H1 (cell line): ENCODE measurements around the gene GTF2H3. TPM values are rescaled to one million over a fixed set of nuclear protein-coding genes. Genes with fewer than 3 reads are reported as not detected.

Experiments
- CTCF ChIA-PET: fragments of 300-600 bp; sonication (Branson Sonifier 250); formaldehyde crosslinking; loops from one replicate; lab custom pipeline; 2021; ENCODE audit not compliant: partially characterized antibody; lab: Charles Lee
- POLR2A ChIA-PET: fragments of 300-600 bp; sonication (Branson Sonifier 250); formaldehyde crosslinking; loops from one replicate; lab custom pipeline; 2021; ENCODE audit warnings: inconsistent platforms; ENCODE audit not compliant: partially characterized antibody; lab: Charles Lee
- DNase-seq, 2 experiments: peaks; one replicate each; pipeline versions ENCODE4 v3.0.0 to v3.0.0-alpha.2; 2010 to 2022; ENCODE audit warnings: low spot score in 2 of 2, low read depth in 1 of 2, mixed read lengths in 1 of 2
- FAIRE-seq: peaks from 2 replicates; lab custom pipeline; 2011; peaks lifted over from hg19 to GRCh38; lab: Jason Lieb, UNC
- H2AFZ ChIP-seq: 2 replicates; pipeline ENCODE4 v1.8.1; 2012; ENCODE audit warnings: low read length, inconsistent platforms
- H2AK5ac ChIP-seq: 2 replicates; pipeline ENCODE4 v1.6.1; 2013; ENCODE audit warnings: low read depth, low read length
- H2BK120ac ChIP-seq: replicated peaks from 2 replicates; pipeline ENCODE3; 2013; ENCODE audit warnings: low read depth, low read length, inconsistent platforms
- H2BK12ac ChIP-seq: 2 replicates; pipeline ENCODE4 v1.6.1; 2013; ENCODE audit warnings: low read depth, low read length
- H2BK15ac ChIP-seq: 2 replicates; pipeline ENCODE4 v1.6.1; 2013; ENCODE audit warnings: low read length
- H2BK20ac ChIP-seq: 2 replicates; pipeline ENCODE4 v1.6.1; 2013; ENCODE audit warnings: low read length
- H2BK5ac ChIP-seq: 2 replicates; pipeline ENCODE4 v1.6.1; 2013; ENCODE audit warnings: low read depth, low read length
- H3K14ac ChIP-seq: 2 replicates; pipeline ENCODE4 v1.6.1; 2013; ENCODE audit warnings: inconsistent platforms; ENCODE audit not compliant: insufficient read length
- H3K18ac ChIP-seq: 2 replicates; pipeline ENCODE4 v1.6.1; 2013; ENCODE audit warnings: low read length; ENCODE audit errors: extremely low read depth
- H3K23ac ChIP-seq: 2 replicates; pipeline ENCODE4 v1.6.1; 2013; ENCODE audit warnings: inconsistent platforms; ENCODE audit not compliant: insufficient read length
- H3K23me2 ChIP-seq: 2 replicates; pipeline ENCODE4 v1.6.1; 2013; ENCODE audit warnings: low read depth, low read length
- H3K27ac ChIP-seq: 2 replicates; pipeline ENCODE4 v1.6.1; 2011; ENCODE audit warnings: low read depth, low read length, inconsistent platforms
- H3K27me3 ChIP-seq, 4 experiments: replicated peaks in 1 of 4; 1 replicate in 1 of 4; 2 replicates in 3 of 4; pipeline versions ENCODE4 v1.6.1 to v1.8.1; 2011 to 2013; ENCODE audit warnings: low read length in 3 of 4, mild to moderate bottlenecking in 3 of 4, inconsistent platforms in 2 of 4, mixed read lengths in 2 of 4, moderate library complexity in 1 of 4; ENCODE audit not compliant: control insufficient read depth in 3 of 4, insufficient read depth in 3 of 4; ENCODE audit errors: extremely low read depth in 1 of 4
- H3K36me3 ChIP-seq, 4 experiments: 2 replicates each; pipeline versions ENCODE4 v1.6.1 to v1.8.1; 2011 to 2013; ENCODE audit warnings: mild to moderate bottlenecking in 4 of 4, low read length in 3 of 4, moderate library complexity in 2 of 4, control low read depth in 1 of 4, inconsistent platforms in 1 of 4; ENCODE audit not compliant: insufficient read depth in 4 of 4, control insufficient read depth in 2 of 4
- H3K4ac ChIP-seq: replicated peaks from 2 replicates; pipeline ENCODE3; 2013; ENCODE audit warnings: low read length, low read depth, mixed read lengths, inconsistent platforms; ENCODE audit not compliant: insufficient read length
- H3K4me1 ChIP-seq, 4 experiments: replicated peaks in 1 of 4; 1 replicate in 1 of 4; 2 replicates in 3 of 4; pipeline versions ENCODE4 v1.6.1 to v1.8.1; 2011 to 2013; ENCODE audit warnings: low read length in 3 of 4, inconsistent platforms in 2 of 4, mixed read lengths in 1 of 4; ENCODE audit not compliant: insufficient read depth in 4 of 4, control insufficient read depth in 3 of 4
- H3K4me2 ChIP-seq, 2 experiments: 2 replicates each; pipeline versions ENCODE4 v1.6.1 to v1.8.1; 2011 to 2013; ENCODE audit warnings: low read depth in 2 of 2, low read length in 2 of 2, control low read depth in 1 of 2, inconsistent platforms in 1 of 2, mild to moderate bottlenecking in 1 of 2; ENCODE audit not compliant: insufficient read depth in 1 of 2
- H3K4me3 ChIP-seq, 4 experiments: fragments of 200-600, 300-600 bp in 1 of 4; sonication (generic), shearing (Covaris generic), sonication (Bioruptor Twin) in 1 of 4; 2 replicates each; pipeline versions ENCODE4 v1.5.1 to v1.8.1; 2011 to 2016; ENCODE audit warnings: low read length in 4 of 4, low read depth in 3 of 4, control low read depth in 2 of 4, inconsistent platforms in 2 of 4, mild to moderate bottlenecking in 2 of 4, mixed read lengths in 1 of 4, moderate library complexity in 1 of 4; ENCODE audit not compliant: insufficient read depth in 2 of 4; ENCODE audit errors: extremely low read depth in 1 of 4
- H3K56ac ChIP-seq: replicated peaks from 2 replicates; pipeline ENCODE3; 2013; ENCODE audit warnings: low read depth, mild to moderate bottlenecking, mixed read lengths, low read length, inconsistent platforms; ENCODE audit not compliant: insufficient read length
- H3K79me1 ChIP-seq: 2 replicates; pipeline ENCODE4 v1.6.1; 2013; ENCODE audit warnings: low read depth, low read length, control low read depth
- H3K79me2 ChIP-seq, 2 experiments: 2 replicates each; pipeline versions ENCODE4 v1.6.1 to v1.8.1; 2012 to 2013; ENCODE audit warnings: low read length in 2 of 2, mild to moderate bottlenecking in 2 of 2, inconsistent platforms in 1 of 2; ENCODE audit not compliant: insufficient read depth in 2 of 2, control insufficient read depth in 1 of 2
- H3K9ac ChIP-seq, 4 experiments: replicated peaks in 1 of 4; 1 replicate in 1 of 4; 2 replicates in 3 of 4; pipeline versions ENCODE4 v1.6.1 to v1.8.1; 2011 to 2013; ENCODE audit warnings: low read depth in 3 of 4, low read length in 3 of 4, control low read depth in 2 of 4, mild to moderate bottlenecking in 2 of 4, moderate library complexity in 2 of 4, inconsistent platforms in 1 of 4; ENCODE audit errors: extremely low read depth in 1 of 4
- H3K9me3 ChIP-seq, 2 experiments: 2 replicates each; pipeline versions ENCODE4 v1.6.1 to v1.8.1; 2012 to 2013; ENCODE audit warnings: mild to moderate bottlenecking in 2 of 2, moderate library complexity in 2 of 2, control low read depth in 1 of 2, inconsistent platforms in 1 of 2, low read depth in 1 of 2, low read length in 1 of 2, mixed read lengths in 1 of 2; ENCODE audit not compliant: insufficient read depth in 2 of 2
- H4K20me1 ChIP-seq, 2 experiments: replicated peaks in 1 of 2; 2 replicates each; pipeline versions ENCODE3 to v1.8.1; 2011 to 2013; ENCODE audit warnings: inconsistent platforms in 2 of 2, low read length in 2 of 2, mild to moderate bottlenecking in 1 of 2; ENCODE audit not compliant: insufficient read depth in 2 of 2, control insufficient read depth in 1 of 2
- H4K5ac ChIP-seq: 2 replicates; pipeline ENCODE4 v1.6.1; 2013; ENCODE audit warnings: low read length, low read depth, mixed read lengths, inconsistent platforms; ENCODE audit not compliant: insufficient read length
- H4K8ac ChIP-seq: 2 replicates; pipeline ENCODE4 v1.8.0; 2013; ENCODE audit warnings: mild to moderate bottlenecking, moderate library complexity, low read length, inconsistent platforms; ENCODE audit not compliant: insufficient read depth; ENCODE audit errors: extremely low read depth
- H4K91ac ChIP-seq: replicated peaks from 2 replicates; pipeline ENCODE3; 2013; ENCODE audit warnings: low read length, mixed read lengths, inconsistent platforms; ENCODE audit not compliant: insufficient read length
- ASH2L ChIP-seq: fragments of 200-600, 300-600 bp; sonication (generic); IDR thresholded peaks from one replicate; pipeline ENCODE4 v1.7.1; 2017; ENCODE audit warnings: low read length
- CBX5 ChIP-seq: fragments of 300-800, 300-1000 bp; sonication (generic); IDR thresholded peaks from 2 replicates; pipeline ENCODE4 v1.7.1; 2016; ENCODE audit warnings: antibody characterized with exemption, low read length, low read depth
- CHD1 ChIP-seq: IDR thresholded peaks from 2 replicates; pipeline ENCODE4 v1.6.1; 2012; ENCODE audit warnings: low read depth, low read length, improper control_type of control experiment
- CHD2 ChIP-seq: IDR thresholded peaks from 2 replicates; pipeline ENCODE4 v1.6.1; 2012; ENCODE audit warnings: low read length, improper control_type of control experiment
- CTBP2 ChIP-seq: IDR thresholded peaks from 2 replicates; pipeline ENCODE4 v1.7.0; 2011; ENCODE audit warnings: borderline replicate concordance, mild to moderate bottlenecking, moderate library complexity, mixed read lengths, low read length; ENCODE audit not compliant: insufficient read depth, insufficient read length
- KDM1A ChIP-seq: fragments of 200-600, 300-600 bp; sonication (generic); IDR thresholded peaks from 2 replicates; pipeline ENCODE4 v1.7.1; 2016; ENCODE audit warnings: mild to moderate bottlenecking, low read length, borderline replicate concordance
- KDM4A ChIP-seq: IDR thresholded peaks from one replicate; pipeline ENCODE4 v1.7.1; 2012; ENCODE audit warnings: low read depth, mild to moderate bottlenecking, moderate library complexity, low read length, inconsistent platforms; ENCODE audit not compliant: severe bottlenecking
- MAFK ChIP-seq: IDR thresholded peaks from 2 replicates; pipeline ENCODE4 v1.6.1; 2012; ENCODE audit warnings: low read depth, mild to moderate bottlenecking, improper control_type of control experiment, low read length
- MAX ChIP-seq: IDR thresholded peaks from 2 replicates; pipeline ENCODE4 v1.6.1; 2012; ENCODE audit warnings: inconsistent platforms
- POLR2AphosphoS5 ChIP-seq: IDR thresholded peaks from 2 replicates; pipeline ENCODE4 v1.6.1; 2011; ENCODE audit warnings: low read depth, low read length
- SIN3A ChIP-seq, 2 experiments: IDR thresholded peaks in 1 of 2; conservative IDR thresholded peaks in 1 of 2; 2 replicates each; pipeline ENCODE4 v1.6.1; 2011 to 2012; ENCODE audit warnings: low read length in 2 of 2, improper control_type of control experiment in 1 of 2, low read depth in 1 of 2, mild to moderate bottlenecking in 1 of 2
- SP2 ChIP-seq: IDR thresholded peaks from 2 replicates; pipeline ENCODE4 v1.6.1; 2012; ENCODE audit warnings: mild to moderate bottlenecking, low read length, inconsistent platforms
- SP4 ChIP-seq: IDR thresholded peaks from 2 replicates; pipeline ENCODE4 v1.6.1; 2012; ENCODE audit warnings: low read length, inconsistent platforms
- SRF ChIP-seq: IDR thresholded peaks from 2 replicates; pipeline ENCODE4 v1.6.1; 2011; ENCODE audit warnings: mild to moderate bottlenecking, low read depth, low read length, moderate library complexity
- ZNF274 ChIP-seq: IDR thresholded peaks from 2 replicates; pipeline ENCODE4 v1.7.0; 2012; ENCODE audit warnings: low read length, borderline replicate concordance; ENCODE audit errors: extremely low read depth
- WGBS, 2 experiments: shearing (Covaris generic) in 1 of 2; methylation state at CpG; one replicate each; pipeline versions ENCODE4 v1.1.6 to v1.1.7; 2013 to 2015; ENCODE audit warnings: low lambda C conversion rate in 2 of 2, mixed read lengths in 2 of 2, inconsistent platforms in 1 of 2, low coverage in 1 of 2, missing lambda C conversion rate in 1 of 2; ENCODE audit not compliant: insufficient replicate concordance in 2 of 2, insufficient coverage in 1 of 2, insufficient read length in 1 of 2; ENCODE audit errors: extremely low coverage in 1 of 2, missing lambda C conversion rate in 1 of 2; 5-methylcytosine and 5-hydroxymethylcytosine counted together
- polyA plus RNA-seq, 7 experiments: library from polyadenylated mRNA; depleted of rRNA in 3 of 7; stranded (reverse) in 5 of 7; unstranded in 2 of 7; fragments of >200 nt in 5 of 7; fragments of 200-250 nt in 2 of 7; gene quantifications; 1 replicate in 5 of 7; 2 replicates in 1 of 7; 4 replicates in 1 of 7; pipeline versions ENCODE4 v1.2.1 to v1.2.3, GENCODE V29; 2011 to 2013; ENCODE audit warnings: missing spikeins in 2 of 7, mixed read lengths in 2 of 7
- total RNA-seq: library from RNA; stranded (reverse); fragmentation: NEBNext Ultra II Directional; extraction: Animal tissue kit (Norgen Biotek cat#: 25700); gene quantifications from 2 replicates; pipeline ENCODE4 v1.2.1, GENCODE V29; 2021

Gene GTF2H3
- total and polyA plus RNA-seq, 2 of the 8 experiments (the other 6 are each of a cell fraction or from before 2014, with no cell fraction given), result 21.0 to 32.1 TPM

DNA sequence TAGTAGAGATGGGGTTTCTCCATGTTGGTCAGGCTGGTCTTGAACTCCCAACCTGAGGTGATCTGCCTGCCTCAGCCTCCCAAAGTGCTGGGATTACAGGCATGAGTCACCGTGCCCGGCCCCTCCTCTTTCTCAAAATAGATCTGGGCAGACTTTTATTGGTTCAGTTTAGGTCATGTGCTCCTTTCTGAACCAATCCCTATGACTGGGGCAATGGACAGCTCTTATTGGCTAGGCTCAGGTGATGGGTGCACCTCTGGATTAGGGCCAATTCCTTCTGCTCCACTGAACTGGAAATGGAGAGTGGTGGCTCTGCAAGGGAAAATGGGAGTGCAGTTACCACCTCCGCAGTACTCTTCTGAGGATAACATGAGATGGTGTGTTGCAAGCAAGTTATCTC lies 72.3 kb downstream of the GTF2H3 start:
- no peak for FAIRE-seq
- no peak overlapping the region for H3K18ac ChIP-seq
- no peak overlapping the region for H3K23ac ChIP-seq
- no peak overlapping the region for H3K56ac ChIP-seq
- no peaks in the 10 kb centered on the region for H3K79me2 ChIP-seq
- H2BK15ac ChIP-seq, result no peak overlapping the region
- no peaks in the 10 kb centered on the region for H3K36me3 ChIP-seq
- H4K20me1 ChIP-seq, result no peaks in the 10 kb centered on the region
- no peak overlapping the region for H4K5ac ChIP-seq
- no peaks in the 10 kb centered on the region for H3K9me3 ChIP-seq
- no peak overlapping the region for H3K14ac ChIP-seq
- H2AFZ ChIP-seq, result no peak overlapping the region
- H2BK5ac ChIP-seq, result no peak overlapping the region
- no peak overlapping the region for H2BK12ac ChIP-seq
- no peaks in the 10 kb centered on the region for H3K23me2 ChIP-seq
- ChIA-PET POLR2A (no interaction called here), CTCF (no interaction called here)
- 91% methylated on average over 3 of the region's 3 CpGs; no CpG with 5 or more reads in 1 of the 2 experiments for WGBS, 2 experiments
- no peak overlapping the region for H3K4me2 ChIP-seq
- H2AK5ac ChIP-seq, result no peak overlapping the region
- H3K27me3 ChIP-seq, result no peaks in the 10 kb centered on the region; a peak in 1 of 7 replicates
- no peak overlapping the region for H2BK20ac ChIP-seq
- H2BK120ac ChIP-seq, result no peak overlapping the region
- H3K79me1 ChIP-seq, result no peaks in the 10 kb centered on the region
- no peak overlapping the region for H4K8ac ChIP-seq
- H3K27ac ChIP-seq, result no peak overlapping the region
- H3K4ac ChIP-seq, result no peak overlapping the region
- no peak overlapping the region for H3K9ac ChIP-seq
- H4K91ac ChIP-seq, result no peak overlapping the region
- TF ChIP-seq SP2, result no peak
- no peak for TF ChIP-seq KDM1A
- no peak for TF ChIP-seq MAX
- TF ChIP-seq CHD2, result no peak
- no peak for TF ChIP-seq POLR2AphosphoS5
- TF ChIP-seq CTBP2, result no peak
- no peak for TF ChIP-seq CHD1
- no peak for TF ChIP-seq KDM4A
- TF ChIP-seq ZNF274, result no peak
- no peak for TF ChIP-seq SP4
- no peak for TF ChIP-seq SRF
- no peak for TF ChIP-seq MAFK
- no peak for TF ChIP-seq CBX5
- no peak for TF ChIP-seq SIN3A (conservative IDR thresholded peaks at IDR 0.05 in 1 of 2, IDR thresholded peaks at IDR 0.05 in 1 of 2; ENCODE audit: low read depth in 1 of 2, low read length in 2 of 2)
- TF ChIP-seq ASH2L, result no peak
- no peaks in the 10 kb centered on the region for H3K4me1 ChIP-seq
- DNase-seq, result no peak
- H3K4me3 ChIP-seq, result no peak overlapping the region
